HG02798 (cell line): ENCODE data around the gene CACNA1E.

Source experiments
- ATAC-seq: cut with Tn5 transposase; IDR thresholded peaks from one replicate; pipeline ENCODE4 v1.9.1; 2021; ENCODE audit warnings: mild to moderate bottlenecking; ENCODE audit not compliant: unreplicated experiment, poor library complexity

CACNA1E gene

GRCh38 chr1:181558416-181558815, 75.1 kb downstream of the CACNA1E start:
- ATAC-seq: no peak

GRCh38 chr1:181559142-181559541, 75.8 kb downstream of the CACNA1E start:
- no peak for ATAC-seq

DNA sequence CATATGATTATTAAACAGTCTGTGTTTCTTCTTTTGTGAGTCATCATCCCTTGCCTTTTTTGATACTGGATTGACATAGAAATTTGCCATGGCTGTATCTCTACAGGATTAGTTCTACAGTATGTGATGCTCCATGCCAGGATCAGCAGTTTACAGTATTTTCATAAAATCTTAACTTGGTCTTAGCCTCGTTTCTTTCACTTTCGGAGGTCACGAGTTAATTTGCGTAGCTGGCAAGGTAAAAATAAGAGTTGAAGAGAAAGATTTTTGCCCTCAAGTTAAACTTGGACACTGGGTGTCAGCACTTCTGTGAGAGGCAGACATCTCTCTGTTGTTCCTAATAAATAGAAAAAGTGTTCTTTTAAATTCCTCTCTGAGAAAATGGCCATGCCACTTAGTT, 79.1 kb downstream of the CACNA1E start:
- peak; percentile 56 for ATAC-seq

DNA sequence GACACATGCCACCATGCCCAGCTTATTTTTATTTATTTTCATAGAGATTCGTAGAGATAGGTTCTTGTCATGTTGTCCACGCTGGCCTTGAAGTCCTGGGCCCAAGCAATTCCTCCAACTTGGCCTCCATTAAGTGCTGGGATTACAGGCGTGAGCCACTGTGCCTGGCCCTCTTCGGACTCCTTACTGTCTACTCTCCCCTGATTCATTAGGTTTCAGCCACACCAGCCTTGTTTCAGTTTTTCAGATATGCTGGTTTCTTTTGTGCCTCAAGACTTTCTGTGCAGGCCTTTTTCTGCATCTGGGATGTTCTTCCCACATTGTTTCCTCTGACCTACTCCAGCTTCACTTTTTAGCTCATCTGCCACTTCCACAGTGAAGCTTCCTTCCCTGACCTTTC, 85.4 kb downstream of the CACNA1E start:
- ATAC-seq: no peak

DNA sequence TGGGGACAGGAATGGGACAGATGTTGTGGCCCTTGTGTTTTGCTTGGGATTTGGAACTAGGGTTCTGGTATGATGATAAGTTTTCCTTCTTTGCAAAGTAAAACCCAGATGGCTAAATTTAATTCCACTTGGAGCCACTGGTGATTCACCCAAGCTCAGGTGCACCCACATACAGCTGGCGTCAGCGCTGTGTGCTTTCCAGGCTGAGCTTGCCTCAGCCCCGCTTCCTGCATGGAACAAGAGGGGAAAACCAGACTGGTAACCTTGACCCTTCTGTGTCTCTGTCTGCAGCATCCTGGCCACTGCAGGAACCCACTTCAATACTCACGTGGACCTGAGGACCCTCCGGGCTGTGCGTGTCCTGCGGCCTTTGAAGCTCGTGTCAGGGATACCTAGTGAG, 94.2 kb downstream of the CACNA1E start:
- no peak for ATAC-seq

DNA sequence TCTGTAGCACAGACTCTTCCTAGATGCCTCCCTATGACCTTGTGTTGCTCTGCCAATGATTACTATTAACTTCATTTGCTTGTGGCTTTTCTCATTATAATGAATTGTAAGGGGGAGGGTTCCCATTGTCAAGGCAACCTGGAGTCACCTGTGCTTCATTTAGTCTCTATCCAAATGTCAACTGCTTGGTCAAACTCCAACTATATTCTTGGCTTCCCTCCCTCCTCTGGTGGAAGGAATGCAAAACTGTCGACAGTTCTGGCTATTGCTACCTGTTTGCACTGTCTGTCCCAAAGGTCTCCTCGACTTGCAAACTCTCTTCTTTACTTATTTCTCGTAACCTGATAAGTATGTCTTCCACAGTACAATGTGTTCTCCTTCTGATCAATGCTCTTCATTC, 100.3 kb downstream of the CACNA1E start:
- ATAC-seq: no peak

DNA sequence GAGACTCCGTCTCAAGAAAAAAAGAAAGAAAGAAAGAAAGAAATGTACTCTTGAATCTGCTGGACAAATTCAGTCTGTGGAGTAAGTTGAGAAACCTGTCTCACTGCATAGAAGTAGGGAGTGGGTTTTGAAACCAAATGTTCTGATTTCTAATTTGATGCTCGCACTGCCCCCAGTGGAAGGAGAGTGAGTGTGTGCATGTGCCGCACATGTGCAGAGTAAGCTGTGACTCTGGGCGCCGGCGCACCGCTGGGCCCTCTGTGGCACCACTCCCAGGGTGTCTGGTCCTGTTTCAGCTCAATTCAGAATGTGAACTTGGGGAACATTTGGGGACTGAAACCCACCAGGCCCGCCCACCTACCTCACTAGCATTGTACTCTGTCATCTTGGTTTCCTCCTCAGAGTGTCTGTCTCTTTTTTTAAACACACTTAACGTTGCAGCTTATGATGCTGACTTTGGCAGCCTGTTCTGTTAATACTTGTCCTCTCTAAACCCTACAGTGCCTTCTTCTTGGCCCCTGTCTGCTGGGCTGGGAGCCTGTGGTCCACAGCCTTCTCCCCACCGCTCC, 104.6 kb downstream of the CACNA1E start:
- no peak for ATAC-seq

GRCh38 chr1:181588631-181589030, 105.3 kb downstream of the CACNA1E start:
- no peak for ATAC-seq

DNA sequence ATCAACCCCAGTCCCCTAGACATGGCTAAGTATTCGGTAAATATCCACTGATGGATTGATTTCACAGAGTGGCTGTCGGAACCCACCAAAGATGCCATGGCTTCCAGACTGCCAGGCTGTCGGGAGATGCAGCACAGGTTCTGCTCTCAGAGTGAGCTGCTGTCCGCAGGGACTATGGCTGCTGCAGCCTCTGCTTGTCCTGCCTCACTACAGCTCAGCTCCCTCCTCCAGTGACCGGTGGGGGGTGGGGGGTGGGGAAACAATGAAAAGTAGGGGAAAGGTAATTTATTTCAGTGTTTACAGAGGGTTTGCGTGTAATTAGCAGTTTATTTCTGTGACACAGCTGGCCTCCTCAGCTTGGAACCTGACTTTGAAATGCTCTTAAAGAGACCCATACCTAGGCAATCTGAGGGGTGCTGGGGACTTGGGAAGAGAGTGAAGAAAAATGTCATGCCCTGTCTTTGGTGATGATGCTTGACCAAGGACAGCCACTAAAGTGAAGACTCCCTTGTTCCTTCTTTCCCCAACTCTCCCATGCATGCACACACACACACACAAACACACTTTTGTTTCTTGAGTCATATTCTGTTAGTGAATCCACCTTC, 109.0 kb downstream of the CACNA1E start:
- no peak for ATAC-seq

DNA sequence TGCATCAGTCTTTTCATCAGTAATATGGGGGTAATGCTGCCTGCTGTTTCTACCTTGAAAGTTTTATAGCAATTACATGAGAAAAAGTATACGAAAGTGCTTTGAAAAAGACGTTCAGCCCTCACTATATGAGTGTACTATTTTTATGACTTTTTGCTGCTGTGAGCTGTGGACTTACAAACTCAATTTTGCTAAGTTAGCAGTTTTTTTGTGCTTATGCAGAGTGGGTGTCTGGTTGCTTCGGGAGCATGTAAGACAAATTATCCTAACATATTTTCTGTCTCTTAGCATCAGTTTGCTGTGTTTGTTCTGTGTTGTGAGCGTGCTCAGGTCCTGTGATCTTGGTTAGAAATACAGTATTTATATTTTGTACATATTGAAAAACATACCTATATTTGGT, 109.7 kb downstream of the CACNA1E start:
- no peak for ATAC-seq

- no peak for ATAC-seq
These were observed 111.2 kb downstream of the CACNA1E start for GRCh38 chr1:181594553-181594952.

- no peak for ATAC-seq
These were observed 111.9 kb downstream of the CACNA1E start for GRCh38 chr1:181595234-181595633.

- no peak for ATAC-seq
These were observed 118.1 kb downstream of the CACNA1E start for GRCh38 chr1:181601186-181601950.

GRCh38 chr1:181603735-181604410, 120.6 kb downstream of the CACNA1E start:
- ATAC-seq: no peak

DNA sequence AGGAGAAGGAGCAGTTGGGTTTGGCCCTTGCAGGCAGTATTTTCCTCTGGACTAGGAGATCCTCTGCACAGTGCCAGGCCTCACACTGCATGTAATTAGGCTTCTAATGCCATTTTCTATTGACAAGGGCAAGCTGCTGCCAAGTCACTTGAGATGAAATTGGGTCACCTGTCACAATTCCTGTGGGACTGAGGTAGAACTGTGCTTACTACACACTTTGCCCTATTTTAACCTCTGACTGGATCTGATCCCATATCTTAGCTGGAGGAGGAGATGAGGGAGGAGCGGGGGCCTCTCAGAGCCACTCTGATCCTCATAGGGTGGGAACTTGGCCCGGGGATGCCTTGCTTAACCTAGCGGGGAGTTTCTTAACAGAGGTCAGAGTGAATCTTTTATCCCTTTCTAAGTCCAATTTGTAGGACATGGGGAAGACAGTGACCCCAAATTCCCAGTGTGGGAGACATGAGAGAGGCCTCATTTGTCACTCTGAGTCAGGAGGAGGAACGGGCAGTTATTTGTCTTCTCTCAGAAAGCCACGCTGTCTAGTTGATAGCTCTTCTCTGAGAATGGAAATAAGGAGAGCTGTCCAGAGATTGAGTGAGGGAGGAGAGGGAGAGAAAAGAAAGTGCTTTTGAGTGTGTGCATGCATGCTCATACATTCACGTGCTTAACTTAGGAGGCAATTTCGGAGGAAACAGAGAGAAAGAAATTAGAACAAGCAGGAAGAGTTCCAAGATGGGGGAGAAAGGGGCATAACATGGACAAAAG, 121.3 kb downstream of the CACNA1E start:
- no peak for ATAC-seq

GRCh38 chr1:181607524-181607923, 124.2 kb downstream of the CACNA1E start:
- ATAC-seq: no peak

DNA sequence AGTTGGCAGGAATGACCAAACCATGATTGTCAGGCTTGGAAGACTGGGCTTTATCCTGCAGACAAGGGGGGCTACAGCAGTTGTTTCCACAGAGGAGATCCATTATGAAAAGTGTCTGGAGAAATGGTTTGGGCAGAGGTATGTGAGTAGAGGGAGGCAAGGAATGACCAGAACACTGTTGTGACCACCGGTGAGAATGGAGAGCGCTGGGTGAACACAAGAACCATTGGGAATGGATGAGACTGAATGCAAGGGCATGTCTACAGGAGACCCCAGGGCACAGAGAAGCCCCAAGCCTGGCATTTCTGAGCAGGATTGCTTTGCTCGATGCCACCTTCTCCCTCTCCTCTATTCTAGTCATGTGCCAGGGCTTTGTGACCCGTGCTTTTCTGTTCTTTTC, 125.1 kb downstream of the CACNA1E start:
- ATAC-seq: no peak

DNA sequence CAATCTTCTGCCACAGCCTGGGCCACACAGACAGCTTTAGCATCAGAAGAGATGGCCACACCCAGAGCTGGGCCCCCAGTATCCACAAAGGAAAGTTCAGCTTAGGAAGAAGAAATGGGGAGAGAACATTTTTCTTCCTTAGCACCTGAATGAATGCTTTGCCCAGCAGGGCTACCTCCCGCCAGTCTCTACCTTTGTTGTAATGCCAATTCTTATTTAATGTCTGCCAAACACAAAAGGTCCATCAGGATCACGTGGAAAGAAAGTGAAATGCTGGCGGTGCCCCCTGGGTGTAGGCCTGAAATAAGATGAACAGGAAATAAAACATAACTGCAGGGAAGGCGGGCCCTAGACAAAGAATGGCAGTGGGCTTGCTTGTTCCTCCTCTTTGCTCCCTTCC, 125.6 kb downstream of the CACNA1E start:
- ATAC-seq: no peak

- no peak for ATAC-seq
These were observed 128.8 kb downstream of the CACNA1E start for GRCh38 chr1:181612100-181612499.

DNA sequence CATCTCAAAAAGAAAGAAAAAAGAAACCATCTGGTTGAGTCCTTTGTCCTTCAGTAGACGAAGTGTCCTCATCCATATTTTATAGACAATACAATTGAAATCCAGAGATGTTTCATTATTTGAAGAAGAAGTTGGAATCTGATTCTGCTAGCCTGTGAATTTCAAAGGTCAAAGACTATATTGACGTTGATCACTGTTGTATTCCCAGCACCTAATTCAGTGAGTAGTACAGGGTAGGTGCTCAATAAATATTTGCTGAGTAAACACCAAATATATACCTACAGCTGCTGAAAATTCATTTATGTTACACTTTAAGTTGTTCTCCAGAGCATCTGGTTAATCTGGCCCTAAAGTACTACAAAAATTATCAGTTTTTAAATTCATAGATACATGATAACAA, 135.2 kb downstream of the CACNA1E start:
- no peak for ATAC-seq

DNA sequence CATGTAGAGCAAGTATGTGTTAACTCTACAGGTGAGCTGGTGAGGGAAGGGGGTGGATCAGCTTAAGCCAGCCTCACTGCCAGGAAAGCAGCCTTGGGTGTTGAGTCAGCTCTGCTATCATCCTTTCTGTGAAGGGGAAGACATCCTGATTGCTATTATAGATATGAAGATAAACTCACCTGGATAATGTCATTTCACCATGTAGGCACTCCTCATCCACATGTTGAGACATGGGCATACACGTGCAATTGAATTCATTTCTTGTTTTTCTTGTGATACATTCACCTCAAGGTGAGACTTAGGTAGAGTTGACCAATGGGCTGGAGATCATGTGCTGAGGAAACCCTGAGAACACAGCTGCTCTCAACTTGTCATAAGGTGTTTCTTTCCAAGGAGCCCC, 136.9 kb downstream of the CACNA1E start:
- ATAC-seq: no peak
